ENCODE data around the gene SPATA18. TPM values are rescaled to one million over a fixed set of nuclear protein-coding genes. Genes with fewer than 3 reads are reported as not detected.

The SPATA18 gene
- total and polyA plus RNA-seq, 4 donors = 4.7 to 12.5 (median 6.8) TPM

GRCh38 chr4:52016981-52017380, 34.1 kb upstream of the SPATA18 start:
- peaks cover 0 to 4% of the 10 kb centered on the region in 2 donors for H3K36me3 ChIP-seq (ENCODE audit: control insufficient read depth in 1 of 2, insufficient read depth in 2 of 2, low read length in 1 of 2)
- no peak overlapping the region for H3K4me3 ChIP-seq (ENCODE audit: low read length in 2 of 2)
- H3K27me3 ChIP-seq (ENCODE audit: control insufficient read depth in 1 of 2, insufficient read depth in 2 of 2, low read length in 1 of 2) = no peaks in the 10 kb centered on the region
- WGBS, 2 donors = 73 to 76% methylated on average over 3 of the region's 3 CpGs
- H3K9me3 ChIP-seq (ENCODE audit: control insufficient read depth, low read length) = no peaks in the 10 kb centered on the region
- ATAC-seq (ENCODE audit: low FRiP score) (no peak), DNase-seq (no peak)
- H3K4me1 ChIP-seq (ENCODE audit: control insufficient read depth in 1 of 2, insufficient read depth in 2 of 2, low read length in 2 of 2) = no peaks in the 10 kb centered on the region
- intact Hi-C loops (cut with DNase I) = loop anchor here in 1 of 2 donors (5.0 kb wide), 1 partner anchor 120 kb away; no protein-coding TSS in a partner anchor
- no peak overlapping the region for H3K27ac ChIP-seq (ENCODE audit: low read depth in 1 of 2, low read length in 2 of 2)

- H3K4me1 ChIP-seq (ENCODE audit: control insufficient read depth in 1 of 2, insufficient read depth in 2 of 2, low read length in 2 of 2) = no peaks in the 10 kb centered on the region
- ATAC-seq (ENCODE audit: low FRiP score) = no peak
- intact Hi-C loops (cut with DNase I) = loop anchor here in 1 of 2 donors (5.0 kb wide), 1 partner anchor 121 kb away; no protein-coding TSS in a partner anchor
- no peak for DNase-seq
- H3K9me3 ChIP-seq (ENCODE audit: control insufficient read depth, low read length) = no peaks in the 10 kb centered on the region
- H3K36me3 ChIP-seq (ENCODE audit: control insufficient read depth in 1 of 2, insufficient read depth in 2 of 2, low read length in 1 of 2) = peaks cover 0 to 6% of the 10 kb centered on the region in 2 donors
- no peak overlapping the region for H3K4me3 ChIP-seq (ENCODE audit: low read length in 2 of 2)
- H3K27ac ChIP-seq (ENCODE audit: low read depth in 1 of 2, low read length in 2 of 2) = no peak overlapping the region
- no peaks in the 10 kb centered on the region for H3K27me3 ChIP-seq (ENCODE audit: control insufficient read depth in 1 of 2, insufficient read depth in 2 of 2, low read length in 1 of 2)
- 27 to 48% methylated on average over 1 of the region's 1 CpG for WGBS, 2 donors
These were observed 33.3 kb upstream of the SPATA18 start for GRCh38 chr4:52017814-52018213.

DNA sequence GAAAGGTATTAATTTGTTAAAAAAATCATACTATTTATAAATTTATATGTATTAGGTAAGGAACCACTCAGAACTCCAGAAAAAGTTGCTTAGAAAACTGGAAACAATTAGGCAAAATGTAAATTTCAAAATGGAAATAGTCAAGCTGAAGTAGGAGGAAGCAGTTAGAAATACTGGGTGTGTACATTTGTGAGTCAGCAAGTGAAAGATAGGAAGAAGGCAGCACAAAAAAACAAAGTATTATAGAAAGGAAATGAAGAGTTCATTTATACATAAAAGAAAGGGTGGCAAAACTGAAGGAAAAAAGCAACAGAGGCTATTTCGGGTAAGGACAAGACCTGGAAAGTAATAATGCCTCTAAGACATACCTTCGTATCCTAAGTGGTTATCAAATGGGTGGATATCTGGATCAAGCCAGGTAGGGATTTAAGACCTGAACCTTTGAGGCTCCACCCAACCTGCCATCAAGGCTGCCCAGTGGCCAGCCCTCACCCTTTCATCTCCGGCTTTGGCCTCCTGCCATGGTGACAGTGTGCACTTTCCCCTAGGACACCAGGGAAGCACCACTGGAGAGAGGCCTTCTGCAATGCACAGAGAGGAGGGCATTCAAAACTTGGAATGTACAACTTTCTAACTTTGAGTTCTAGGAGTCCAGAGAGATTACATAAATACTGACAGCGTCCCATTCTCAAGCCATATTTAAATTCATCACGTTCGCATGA, 31.0 kb upstream of the SPATA18 start, which contains the start of gene LRRC66:
Gene LRRC66, minus strand, starts transcription at position 428 of the 722 bp plus-strand sequence. CDS start 2,750 bp downstream, outside the sequence.
- Histone ChIP-seq H3K27me3 (ENCODE audit: control insufficient read depth in 1 of 2, insufficient read depth in 2 of 2, low read length in 1 of 2) (no peaks in the 10 kb centered on the region), H3K4me1 (ENCODE audit: control insufficient read depth in 1 of 2, insufficient read depth in 2 of 2, low read length in 2 of 2) (no peaks in the 10 kb centered on the region), H3K36me3 (ENCODE audit: control insufficient read depth in 1 of 2, insufficient read depth in 2 of 2, low read length in 1 of 2) (peaks cover 0 to 4% of the 10 kb centered on the region in 2 donors), H3K4me3 (ENCODE audit: low read length in 2 of 2) (no peak within 1 kb of the TSS), H3K9me3 (ENCODE audit: control insufficient read depth, low read length) (no peaks in the 10 kb centered on the region), H3K27ac (ENCODE audit: low read depth in 1 of 2, low read length in 2 of 2) (peak within 1 kb of the TSS in 1 of 2 donors; percentile 44)
- ATAC-seq (ENCODE audit: low FRiP score) = no peak
- WGBS, 2 donors = 81 to 86% methylated on average over 6 of the region's 6 CpGs
- no peak for DNase-seq
- intact Hi-C loops (cut with DNase I) = loop anchor here (5.0 kb wide), 1 partner anchor 123 kb away; no protein-coding TSS in a partner anchor

DNA sequence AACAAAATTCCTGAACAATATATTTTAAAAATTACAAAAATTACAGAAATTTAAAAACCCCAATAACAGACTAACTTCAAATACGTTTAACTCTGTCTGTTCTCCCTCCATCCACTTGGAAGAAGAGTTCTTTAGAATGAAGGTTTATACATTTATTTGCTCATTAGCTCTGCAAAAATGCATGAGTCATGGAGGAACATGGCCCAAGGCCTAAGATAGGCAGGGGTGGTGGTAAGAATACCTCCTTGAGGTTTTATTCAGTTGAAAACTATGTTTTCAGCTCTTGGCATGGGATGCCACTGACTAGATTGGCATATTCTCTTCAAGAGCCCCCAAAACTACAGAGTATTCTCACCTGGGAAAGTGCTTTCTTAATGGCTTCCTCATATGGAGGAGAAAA, 22.1 kb upstream of the SPATA18 start:
- intact Hi-C loops (cut with DNase I) = loop anchor here in 1 of 2 donors (5.0 kb wide), 1 partner anchor 187 kb away; the partner anchor contains the start of gene DCUN1D4
- H3K27ac ChIP-seq (ENCODE audit: low read depth in 1 of 2, low read length in 2 of 2) = no peak overlapping the region
- H3K4me3 ChIP-seq (ENCODE audit: low read length in 2 of 2) = no peak overlapping the region
- no peaks in the 10 kb centered on the region for H3K27me3 ChIP-seq (ENCODE audit: control insufficient read depth in 1 of 2, insufficient read depth in 2 of 2, low read length in 1 of 2)
- H3K9me3 ChIP-seq (ENCODE audit: control insufficient read depth, low read length) = no peaks in the 10 kb centered on the region
- WGBS, 2 donors = 82% methylated on average over 1 of the region's 1 CpG
- ATAC-seq (ENCODE audit: low FRiP score) (no peak), DNase-seq (no peak)
- H3K36me3 ChIP-seq (ENCODE audit: control insufficient read depth in 1 of 2, insufficient read depth in 2 of 2, low read length in 1 of 2) = peaks cover 2% of the 10 kb centered on the region in 2 donors
- H3K4me1 ChIP-seq (ENCODE audit: control insufficient read depth in 1 of 2, insufficient read depth in 2 of 2, low read length in 2 of 2) = peaks cover 0 to 2% of the 10 kb centered on the region in 2 donors

- H3K27me3 ChIP-seq (ENCODE audit: control insufficient read depth in 1 of 2, insufficient read depth in 2 of 2, low read length in 1 of 2) = no peaks in the 10 kb centered on the region
- no peak for DNase-seq
- 92 to 95% methylated on average over 1 of the region's 1 CpG for WGBS, 2 donors
- peaks cover 6 to 12% of the 10 kb centered on the region in 2 donors for H3K4me1 ChIP-seq (ENCODE audit: control insufficient read depth in 1 of 2, insufficient read depth in 2 of 2, low read length in 2 of 2)
- H3K9me3 ChIP-seq (ENCODE audit: control insufficient read depth, low read length) = no peaks in the 10 kb centered on the region
- H3K36me3 ChIP-seq (ENCODE audit: control insufficient read depth in 1 of 2, insufficient read depth in 2 of 2, low read length in 1 of 2) = peaks cover 2% of the 10 kb centered on the region in 2 donors
- intact Hi-C loops (cut with DNase I) = no loop called here
- no peak overlapping the region for H3K4me3 ChIP-seq (ENCODE audit: low read length in 2 of 2)
- no peak overlapping the region for H3K27ac ChIP-seq (ENCODE audit: low read depth in 1 of 2, low read length in 2 of 2)
- no peak for ATAC-seq (ENCODE audit: low FRiP score)
These were observed 19.1 kb upstream of the SPATA18 start for GRCh38 chr4:52032005-52032404.

- ATAC-seq (ENCODE audit: low FRiP score) (no peak), DNase-seq (no peak)
- H3K9me3 ChIP-seq (ENCODE audit: control insufficient read depth, low read length) = no peaks in the 10 kb centered on the region
- H3K36me3 ChIP-seq (ENCODE audit: control insufficient read depth in 1 of 2, insufficient read depth in 2 of 2, low read length in 1 of 2) = peaks cover 2% of the 10 kb centered on the region in 2 donors
- peaks cover 6 to 12% of the 10 kb centered on the region in 2 donors for H3K4me1 ChIP-seq (ENCODE audit: control insufficient read depth in 1 of 2, insufficient read depth in 2 of 2, low read length in 2 of 2)
- H3K27me3 ChIP-seq (ENCODE audit: control insufficient read depth in 1 of 2, insufficient read depth in 2 of 2, low read length in 1 of 2) = no peaks in the 10 kb centered on the region
- WGBS, 2 donors = 98 to 99% methylated on average over 2 of the region's 2 CpGs
- H3K4me3 ChIP-seq (ENCODE audit: low read length in 2 of 2) = no peak overlapping the region
- intact Hi-C loops (cut with DNase I) = loop anchor here in 1 of 2 donors (5.0 kb wide), 1 partner anchor 193 kb away; the partner anchor contains the start of gene DCUN1D4
- no peak overlapping the region for H3K27ac ChIP-seq (ENCODE audit: low read depth in 1 of 2, low read length in 2 of 2)
These were observed 15.9 kb upstream of the SPATA18 start for GRCh38 chr4:52035190-52035589.

GRCh38 chr4:52036886-52037530, 14.1 kb upstream of the SPATA18 start:
- DNase-seq (no peak), ATAC-seq (ENCODE audit: low FRiP score) (no peak)
- no peak overlapping the region for H3K27ac ChIP-seq (ENCODE audit: low read depth in 1 of 2, low read length in 2 of 2)
- 5% methylated on average over 7 of the region's 7 CpGs for WGBS, 2 donors
- H3K36me3 ChIP-seq (ENCODE audit: control insufficient read depth in 1 of 2, insufficient read depth in 2 of 2, low read length in 1 of 2) = no peaks in the 10 kb centered on the region
- H3K27me3 ChIP-seq (ENCODE audit: control insufficient read depth in 1 of 2, insufficient read depth in 2 of 2, low read length in 1 of 2) = no peaks in the 10 kb centered on the region
- H3K9me3 ChIP-seq (ENCODE audit: control insufficient read depth, low read length) = no peaks in the 10 kb centered on the region
- peaks cover 6 to 12% of the 10 kb centered on the region in 2 donors for H3K4me1 ChIP-seq (ENCODE audit: control insufficient read depth in 1 of 2, insufficient read depth in 2 of 2, low read length in 2 of 2)
- H3K4me3 ChIP-seq (ENCODE audit: low read length in 2 of 2) = peak overlapping the region; percentile 97 to 99
- intact Hi-C loops (cut with DNase I) = loop anchor here in 1 of 2 donors (5.0 kb wide), 1 partner anchor 195 kb away; the partner anchor contains the start of gene DCUN1D4

GRCh38 chr4:52037689-52038102, 13.4 kb upstream of the SPATA18 start:
- Histone ChIP-seq H3K27ac (ENCODE audit: low read depth in 1 of 2, low read length in 2 of 2) (peak overlapping the region; percentile 6 to 77), H3K4me3 (ENCODE audit: low read length in 2 of 2) (peak overlapping the region; percentile 97 to 99), H3K4me1 (ENCODE audit: control insufficient read depth in 1 of 2, insufficient read depth in 2 of 2, low read length in 2 of 2) (peaks cover 6 to 12% of the 10 kb centered on the region in 2 donors), H3K27me3 (ENCODE audit: control insufficient read depth in 1 of 2, insufficient read depth in 2 of 2, low read length in 1 of 2) (no peaks in the 10 kb centered on the region), H3K9me3 (ENCODE audit: control insufficient read depth, low read length) (no peaks in the 10 kb centered on the region), H3K36me3 (ENCODE audit: control insufficient read depth in 1 of 2, insufficient read depth in 2 of 2, low read length in 1 of 2) (no peaks in the 10 kb centered on the region)
- ATAC-seq (ENCODE audit: low FRiP score) (peak; percentile 75), DNase-seq (peak; percentile 60 to 80)
- 0 to 1% methylated on average over 19 to 25 of the region's 25 CpGs for WGBS, 2 donors
- intact Hi-C loops (cut with DNase I) = loop anchor here in 1 of 2 donors (5.0 kb wide), 1 partner anchor 195 kb away; the partner anchor contains the start of gene DCUN1D4

Data from aorta (tissue), 5 donors.